ENCODE data around the gene CFAP43.
"Not testable (repeated sequence)": the region's sequence is repeated elsewhere in the genome, so short reads cannot be mapped to it uniquely, and the experiment has no call there.

The CFAP43 gene

DNA sequence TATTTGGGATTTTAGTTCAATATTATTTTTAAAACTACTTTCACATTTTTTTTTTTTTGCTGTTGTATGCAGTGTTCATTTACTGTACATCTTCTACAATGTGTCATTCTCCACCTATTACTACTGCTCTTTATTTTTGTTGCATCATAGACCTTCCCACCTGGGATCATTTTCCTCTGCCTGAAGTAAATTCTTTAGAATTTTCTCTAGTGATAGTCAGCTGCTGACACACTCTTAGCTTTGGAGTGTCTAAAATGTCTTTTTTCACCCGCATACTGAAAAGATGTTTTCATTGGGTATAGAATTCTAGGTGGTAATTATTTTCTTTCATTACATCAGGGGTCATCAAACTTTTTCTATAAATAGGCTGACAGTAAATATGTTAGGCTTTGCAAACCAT lies 30.5 kb downstream of the CFAP43 start:
- DNase-seq (ENCODE audit: low read depth), result no peak
- no peak overlapping the region for H3K4me3 ChIP-seq (replicated peaks; ENCODE audit: low read depth, low read length)
- TF ChIP-seq, protein P1, sequence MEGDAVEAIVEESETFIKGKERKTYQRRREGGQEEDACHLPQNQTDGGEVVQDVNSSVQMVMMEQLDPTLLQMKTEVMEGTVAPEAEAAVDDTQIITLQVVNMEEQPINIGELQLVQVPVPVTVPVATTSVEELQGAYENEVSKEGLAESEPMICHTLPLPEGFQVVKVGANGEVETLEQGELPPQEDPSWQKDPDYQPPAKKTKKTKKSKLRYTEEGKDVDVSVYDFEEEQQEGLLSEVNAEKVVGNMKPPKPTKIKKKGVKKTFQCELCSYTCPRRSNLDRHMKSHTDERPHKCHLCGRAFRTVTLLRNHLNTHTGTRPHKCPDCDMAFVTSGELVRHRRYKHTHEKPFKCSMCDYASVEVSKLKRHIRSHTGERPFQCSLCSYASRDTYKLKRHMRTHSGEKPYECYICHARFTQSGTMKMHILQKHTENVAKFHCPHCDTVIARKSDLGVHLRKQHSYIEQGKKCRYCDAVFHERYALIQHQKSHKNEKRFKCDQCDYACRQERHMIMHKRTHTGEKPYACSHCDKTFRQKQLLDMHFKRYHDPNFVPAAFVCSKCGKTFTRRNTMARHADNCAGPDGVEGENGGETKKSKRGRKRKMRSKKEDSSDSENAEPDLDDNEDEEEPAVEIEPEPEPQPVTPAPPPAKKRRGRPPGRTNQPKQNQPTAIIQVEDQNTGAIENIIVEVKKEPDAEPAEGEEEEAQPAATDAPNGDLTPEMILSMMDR (IDR thresholded peaks at IDR 0.05; ENCODE audit: low read length, missing control alignments), result no peak

DNA sequence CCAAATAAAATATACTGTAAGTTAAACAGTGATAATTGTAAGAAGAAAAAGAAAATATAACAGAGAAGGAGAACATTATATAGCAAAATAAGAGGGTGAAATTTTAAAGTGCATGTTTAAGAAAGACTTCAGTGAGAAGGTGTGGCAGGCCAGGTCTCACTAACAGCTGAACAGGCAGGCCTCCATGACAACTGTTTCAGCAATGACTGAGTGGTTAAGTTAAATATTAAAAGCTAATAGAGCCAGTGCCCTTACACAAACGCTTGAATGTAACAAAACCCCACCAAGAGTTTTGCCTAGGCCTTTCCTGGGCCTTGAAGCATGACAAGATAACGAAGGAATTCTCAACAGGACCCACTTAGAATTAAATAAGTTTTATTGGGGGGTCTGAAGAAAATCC lies 32.6 kb downstream of the CFAP43 start:
- H3K4me3 ChIP-seq (replicated peaks; ENCODE audit: low read depth, low read length), result no peak overlapping the region
- DNase-seq (ENCODE audit: low read depth), result no peak
- TF ChIP-seq, protein P1 (IDR thresholded peaks at IDR 0.05; ENCODE audit: low read length, missing control alignments), result no peak

DNA sequence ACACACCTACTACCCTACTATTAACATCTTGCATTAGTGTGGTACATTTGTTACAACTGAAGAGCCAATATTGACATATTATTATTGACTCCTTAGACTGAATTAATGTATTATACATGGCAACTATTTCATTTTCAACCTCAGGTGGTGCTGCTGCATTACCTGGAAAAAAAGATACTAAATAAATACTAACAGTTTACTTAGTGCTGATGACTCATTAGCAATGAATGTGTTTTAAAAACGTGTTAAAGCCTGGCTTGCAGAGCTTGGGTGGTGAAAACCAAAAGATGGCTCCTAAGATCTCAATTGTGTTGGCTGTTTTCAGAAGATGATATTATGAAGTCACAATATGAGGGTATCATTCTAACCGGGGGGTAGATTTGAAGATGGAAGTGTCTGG lies 34.8 kb downstream of the CFAP43 start:
- DNase-seq (ENCODE audit: low read depth), result no peak
- TF ChIP-seq, protein P1 (IDR thresholded peaks at IDR 0.05; ENCODE audit: low read length, missing control alignments), result no peak
- H3K4me3 ChIP-seq (replicated peaks; ENCODE audit: low read depth, low read length), result no peak overlapping the region

DNA sequence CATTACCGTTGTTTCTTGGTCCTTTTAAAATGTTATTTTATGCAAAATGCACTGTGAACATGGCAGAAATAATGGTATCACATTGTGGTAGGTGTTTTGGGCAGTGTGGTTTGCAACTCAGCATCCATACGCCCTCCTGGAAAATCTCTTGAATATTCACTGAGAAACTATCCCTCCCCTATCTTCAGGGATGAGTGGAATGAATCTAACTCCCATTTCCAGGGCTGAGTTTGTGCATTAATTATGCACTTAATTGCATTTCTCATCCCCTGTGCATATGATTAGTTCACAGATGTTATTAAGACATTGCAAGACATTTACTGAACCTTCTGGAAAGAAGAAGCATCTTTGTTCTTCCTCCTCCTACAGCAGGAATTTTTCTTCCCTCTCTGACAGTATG lies 36.5 kb downstream of the CFAP43 start:
- no peak for DNase-seq (ENCODE audit: low read depth)
- H3K4me3 ChIP-seq (replicated peaks; ENCODE audit: low read depth, low read length), result no peak overlapping the region
- TF ChIP-seq, protein P1 (IDR thresholded peaks at IDR 0.05; ENCODE audit: low read length, missing control alignments), result no peak

DNA sequence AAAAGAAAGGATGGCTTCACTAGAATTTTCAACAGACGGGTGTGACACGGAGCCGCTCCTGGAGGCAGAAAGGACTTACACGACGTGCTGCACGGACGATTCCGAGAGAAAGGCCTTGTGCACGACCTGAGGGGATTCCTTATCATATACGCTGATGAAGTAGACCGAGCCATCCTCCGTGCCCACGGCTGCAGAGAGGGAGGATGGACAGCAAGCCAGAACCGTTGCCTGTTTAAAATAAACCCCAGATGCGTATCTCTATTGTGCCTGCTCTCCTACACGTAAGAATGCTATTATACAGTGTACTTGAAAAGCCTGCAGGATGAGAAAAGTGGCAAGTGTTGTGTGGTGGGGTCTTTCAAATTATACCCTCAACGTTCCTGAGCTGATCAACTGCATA lies 38.4 kb downstream of the CFAP43 start:
- no peak for DNase-seq (ENCODE audit: low read depth)
- TF ChIP-seq, protein P1 (IDR thresholded peaks at IDR 0.05; ENCODE audit: low read length, missing control alignments), result no peak
- no peak overlapping the region for H3K4me3 ChIP-seq (replicated peaks; ENCODE audit: low read depth, low read length)

DNA sequence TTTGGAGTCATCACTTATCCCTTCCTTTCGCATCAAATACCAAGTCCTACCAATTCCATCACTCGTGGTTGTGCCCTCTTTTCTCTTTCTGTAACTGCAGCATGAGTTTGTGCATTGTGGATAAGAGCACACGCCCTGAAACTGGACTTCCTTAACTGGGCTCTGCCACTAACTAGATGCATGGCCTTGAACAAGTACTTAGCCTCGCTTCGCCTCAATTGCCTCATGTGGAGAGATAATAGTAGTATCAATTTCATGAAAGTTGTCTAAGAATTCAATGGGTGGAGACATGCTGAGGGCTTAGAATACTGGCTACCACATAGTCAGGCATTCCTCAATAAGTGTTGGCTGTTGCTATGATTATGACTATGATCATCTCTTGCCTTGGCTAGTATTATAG lies 41.5 kb downstream of the CFAP43 start:
- no peak overlapping the region for H3K4me3 ChIP-seq (replicated peaks; ENCODE audit: low read depth, low read length)
- TF ChIP-seq, protein P1 (IDR thresholded peaks at IDR 0.05; ENCODE audit: low read length, missing control alignments), result no peak
- no peak for DNase-seq (ENCODE audit: low read depth)

DNA sequence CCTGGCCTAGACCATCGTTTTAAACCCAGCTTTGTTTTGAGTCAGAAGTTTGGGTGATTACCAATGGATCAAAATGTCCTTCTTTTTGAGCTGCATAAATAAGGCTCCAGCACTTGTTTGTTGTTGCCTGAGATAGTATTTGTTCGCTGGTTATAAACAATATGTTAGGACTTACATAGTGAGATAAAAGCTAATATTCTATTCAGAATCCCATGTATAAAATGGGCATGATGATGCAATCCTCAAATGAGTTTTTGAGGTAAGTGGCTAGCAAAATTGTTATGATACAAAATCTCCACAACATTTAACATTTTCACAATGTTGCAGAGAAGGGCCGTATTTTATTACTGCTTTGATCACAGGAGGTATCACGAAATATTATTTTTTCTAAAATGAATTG lies 48.5 kb downstream of the CFAP43 start:
- TF ChIP-seq, protein P1 (IDR thresholded peaks at IDR 0.05; ENCODE audit: low read length, missing control alignments), result no peak
- no peak for DNase-seq (ENCODE audit: low read depth)

DNA sequence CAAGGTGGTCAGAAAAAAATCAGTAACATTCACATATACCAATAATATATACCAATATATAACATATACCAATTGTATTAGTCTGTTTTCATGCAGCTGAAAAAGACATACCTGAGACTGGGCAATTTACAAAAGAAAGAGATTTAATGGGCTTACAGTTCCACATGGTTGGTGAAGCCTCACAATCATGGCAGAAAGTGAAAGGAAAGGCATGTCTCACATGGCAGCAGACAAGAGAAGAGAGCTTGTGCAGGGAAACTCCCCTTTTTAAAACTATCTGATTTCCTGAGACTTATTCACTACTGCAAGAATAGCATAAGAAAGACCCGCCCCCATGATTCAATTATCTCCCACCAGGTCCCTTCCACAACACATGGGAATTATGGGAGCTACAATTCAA lies 58.0 kb downstream of the CFAP43 start:
- not testable (repeated sequence) for H3K4me3 ChIP-seq (replicated peaks; ENCODE audit: low read depth, low read length); DNase-seq (ENCODE audit: low read depth)

More for the DNA sequence above, 48.5 kb downstream of the CFAP43 start:
- H3K4me3 ChIP-seq (replicated peaks; ENCODE audit: low read depth, low read length), result no peak overlapping the region

All from fibroblast of pulmonary artery (primary cell).